Measurements from ENCODE around the gene PGAM2.
A peak's percentile ranks its signal among the peaks of the same experiment; 100 is the strongest.

PGAM2 gene

GRCh38 chr7:44087911-44088838, 22.8 kb upstream of the PGAM2 start:
- Histone ChIP-seq H4K8ac (ENCODE audit: low read depth, low read length) (no peak overlapping the region), H3K27me3 (ENCODE audit: control insufficient read depth in 3 of 3, insufficient read depth in 3 of 3, low read depth in 1 of 3, low read length in 3 of 3) (peaks cover 0 to 16% (median 4%) of the 10 kb centered on the region in 3 experiments), H2BK15ac (ENCODE audit: low read length) (peak overlapping the region; percentile 50), H3K23ac (ENCODE audit: low read depth, low read length, poor library complexity) (no peak overlapping the region), H3K9ac (ENCODE audit: low read depth, low read length, poor library complexity) (no peak overlapping the region), H3K4me2 (ENCODE audit: insufficient read depth, low read length, poor library complexity, severe bottlenecking) (no peak overlapping the region), H4K91ac (ENCODE audit: low read depth, low read length, poor library complexity) (no peak overlapping the region), H2AFZ (ENCODE audit: low read length) (peak overlapping the region; percentile 82), H2BK5ac (ENCODE audit: low read length) (peak overlapping the region; percentile 48), H2AK5ac (ENCODE audit: low read depth, low read length) (no peak overlapping the region), H3K4ac (ENCODE audit: low read length) (no peak overlapping the region), H3K18ac (ENCODE audit: low read length) (no peak overlapping the region), H2BK12ac (ENCODE audit: low read length) (no peak overlapping the region), H3K14ac (ENCODE audit: low read length) (peak overlapping the region; percentile 86), H3K4me3 (ENCODE audit: low read length in 2 of 2) (no peak overlapping the region), H3K36me3 (replicated peaks in 1 of 2; ENCODE audit: control insufficient read depth in 2 of 2, insufficient read depth in 2 of 2, low read length in 2 of 2) (no peaks in the 10 kb centered on the region), H3K4me1 (ENCODE audit: control insufficient read depth in 2 of 2, insufficient read depth in 1 of 2, low read depth in 1 of 2, low read length in 2 of 2) (no peaks in the 10 kb centered on the region), H3K27ac (replicated peaks; ENCODE audit: low read length) (no peak overlapping the region), H2BK120ac (ENCODE audit: low read depth, low read length) (no peak overlapping the region), H3K79me1 (ENCODE audit: low read depth, low read length) (no peaks in the 10 kb centered on the region), H3K9me3 (replicated peaks in 1 of 2; ENCODE audit: control insufficient read depth in 2 of 2, insufficient read depth in 1 of 2, low read depth in 1 of 2, low read length in 2 of 2) (no peaks in the 10 kb centered on the region)
- no peak for DNase-seq (ENCODE audit: low spot score)
- no CpG with 5 or more reads among the region's 20 CpGs for WGBS, 2 donors (ENCODE audit: extremely low coverage in 2 of 2, insufficient read length in 2 of 2, insufficient replicate concordance in 1 of 2)

DNA sequence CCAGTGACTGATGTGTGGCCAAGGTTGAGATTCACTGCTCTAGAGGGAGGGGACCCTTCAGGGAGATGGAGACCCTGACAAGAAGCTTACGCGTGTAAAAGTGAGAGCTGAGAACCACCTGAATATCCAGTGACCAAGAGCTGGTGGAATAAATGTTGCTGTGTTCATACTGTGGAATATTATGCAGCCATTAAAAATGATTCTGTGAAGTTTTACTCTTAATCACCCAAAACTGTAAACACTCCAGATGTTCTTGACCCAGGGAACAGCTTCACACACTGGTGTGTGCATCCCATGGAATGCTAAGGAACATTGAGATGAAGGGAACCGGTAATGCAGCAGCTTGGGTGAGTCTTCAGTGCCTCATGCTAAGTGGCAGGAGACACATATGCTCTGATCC, 21.3 kb upstream of the PGAM2 start:
- Histone ChIP-seq H2BK12ac (ENCODE audit: low read length) (no peak overlapping the region), H2BK15ac (ENCODE audit: low read length) (no peak overlapping the region), H4K91ac (ENCODE audit: low read depth, low read length, poor library complexity) (no peak overlapping the region), H3K4me3 (ENCODE audit: low read length in 2 of 2) (no peak overlapping the region), H3K4me1 (ENCODE audit: control insufficient read depth in 2 of 2, insufficient read depth in 1 of 2, low read depth in 1 of 2, low read length in 2 of 2) (no peaks in the 10 kb centered on the region), H2BK5ac (ENCODE audit: low read length) (no peak overlapping the region), H2AFZ (ENCODE audit: low read length) (no peak overlapping the region), H3K79me1 (ENCODE audit: low read depth, low read length) (no peaks in the 10 kb centered on the region), H2AK5ac (ENCODE audit: low read depth, low read length) (no peak overlapping the region), H3K36me3 (replicated peaks in 1 of 2; ENCODE audit: control insufficient read depth in 2 of 2, insufficient read depth in 2 of 2, low read length in 2 of 2) (no peaks in the 10 kb centered on the region), H3K27ac (replicated peaks; ENCODE audit: low read length) (no peak overlapping the region), H3K18ac (ENCODE audit: low read length) (no peak overlapping the region), H3K23ac (ENCODE audit: low read depth, low read length, poor library complexity) (no peak overlapping the region), H3K9me3 (replicated peaks in 1 of 2; ENCODE audit: control insufficient read depth in 2 of 2, insufficient read depth in 1 of 2, low read depth in 1 of 2, low read length in 2 of 2) (no peaks in the 10 kb centered on the region), H3K9ac (ENCODE audit: low read depth, low read length, poor library complexity) (no peak overlapping the region), H3K14ac (ENCODE audit: low read length) (no peak overlapping the region), H3K4ac (ENCODE audit: low read length) (no peak overlapping the region), H2BK120ac (ENCODE audit: low read depth, low read length) (no peak overlapping the region), H3K27me3 (ENCODE audit: control insufficient read depth in 3 of 3, insufficient read depth in 3 of 3, low read depth in 1 of 3, low read length in 3 of 3) (peaks cover 0 to 14% (median 4%) of the 10 kb centered on the region in 3 experiments), H3K4me2 (ENCODE audit: insufficient read depth, low read length, poor library complexity, severe bottlenecking) (no peak overlapping the region), H4K8ac (ENCODE audit: low read depth, low read length) (no peak overlapping the region)
- DNase-seq (ENCODE audit: low spot score) = no peak
- no CpG with 5 or more reads among the region's 3 CpGs for WGBS, 2 donors (ENCODE audit: extremely low coverage in 2 of 2, insufficient read length in 2 of 2, insufficient replicate concordance in 1 of 2)

- H4K91ac ChIP-seq (ENCODE audit: low read depth, low read length, poor library complexity) = no peak overlapping the region
- WGBS, 2 donors (ENCODE audit: extremely low coverage in 2 of 2, insufficient read length in 2 of 2, insufficient replicate concordance in 1 of 2) = no CpG with 5 or more reads among the region's 3 CpGs
- H3K9ac ChIP-seq (ENCODE audit: low read depth, low read length, poor library complexity) = no peak overlapping the region
Observed at GRCh38 chr7:44085546-44085945, 20.2 kb upstream of the PGAM2 start.

GRCh38 chr7:44084701-44085100, 19.3 kb upstream of the PGAM2 start:
- Histone ChIP-seq H3K79me1 (ENCODE audit: low read depth, low read length) (no peaks in the 10 kb centered on the region), H2BK15ac (ENCODE audit: low read length) (no peak overlapping the region), H3K27me3 (ENCODE audit: control insufficient read depth in 3 of 3, insufficient read depth in 3 of 3, low read depth in 1 of 3, low read length in 3 of 3) (peaks cover 0 to 12% (median 4%) of the 10 kb centered on the region in 3 experiments), H4K8ac (ENCODE audit: low read depth, low read length) (peak overlapping the region; percentile 66), H2AK5ac (ENCODE audit: low read depth, low read length) (no peak overlapping the region), H2BK5ac (ENCODE audit: low read length) (no peak overlapping the region), H3K23ac (ENCODE audit: low read depth, low read length, poor library complexity) (no peak overlapping the region), H3K4ac (ENCODE audit: low read length) (no peak overlapping the region), H3K14ac (ENCODE audit: low read length) (no peak overlapping the region), H3K9ac (ENCODE audit: low read depth, low read length, poor library complexity) (no peak overlapping the region), H4K91ac (ENCODE audit: low read depth, low read length, poor library complexity) (no peak overlapping the region), H3K4me2 (ENCODE audit: insufficient read depth, low read length, poor library complexity, severe bottlenecking) (no peak overlapping the region), H3K27ac (replicated peaks; ENCODE audit: low read length) (no peak overlapping the region), H3K4me3 (ENCODE audit: low read length in 2 of 2) (no peak overlapping the region), H3K9me3 (replicated peaks in 1 of 2; ENCODE audit: control insufficient read depth in 2 of 2, insufficient read depth in 1 of 2, low read depth in 1 of 2, low read length in 2 of 2) (no peaks in the 10 kb centered on the region), H2AFZ (ENCODE audit: low read length) (no peak overlapping the region), H2BK120ac (ENCODE audit: low read depth, low read length) (no peak overlapping the region), H3K18ac (ENCODE audit: low read length) (no peak overlapping the region), H2BK12ac (ENCODE audit: low read length) (no peak overlapping the region), H3K4me1 (ENCODE audit: control insufficient read depth in 2 of 2, insufficient read depth in 1 of 2, low read depth in 1 of 2, low read length in 2 of 2) (no peaks in the 10 kb centered on the region), H3K36me3 (replicated peaks in 1 of 2; ENCODE audit: control insufficient read depth in 2 of 2, insufficient read depth in 2 of 2, low read length in 2 of 2) (peaks cover 0 to 5% of the 10 kb centered on the region in 2 donors)
- no peak for DNase-seq (ENCODE audit: low spot score)
- WGBS, 2 donors (ENCODE audit: extremely low coverage in 2 of 2, insufficient read length in 2 of 2, insufficient replicate concordance in 1 of 2) = no CpG with 5 or more reads among the region's 4 CpGs

More at GRCh38 chr7:44085546-44085945, 20.2 kb upstream of the PGAM2 start:
- Histone ChIP-seq H3K79me1 (ENCODE audit: low read depth, low read length) (no peaks in the 10 kb centered on the region), H2BK120ac (ENCODE audit: low read depth, low read length) (no peak overlapping the region), H2BK5ac (ENCODE audit: low read length) (no peak overlapping the region), H3K4me1 (ENCODE audit: control insufficient read depth in 2 of 2, insufficient read depth in 1 of 2, low read depth in 1 of 2, low read length in 2 of 2) (no peaks in the 10 kb centered on the region), H3K36me3 (replicated peaks in 1 of 2; ENCODE audit: control insufficient read depth in 2 of 2, insufficient read depth in 2 of 2, low read length in 2 of 2) (no peaks in the 10 kb centered on the region), H3K4ac (ENCODE audit: low read length) (no peak overlapping the region), H3K4me3 (ENCODE audit: low read length in 2 of 2) (no peak overlapping the region), H3K27me3 (ENCODE audit: control insufficient read depth in 3 of 3, insufficient read depth in 3 of 3, low read depth in 1 of 3, low read length in 3 of 3) (peaks cover 0 to 13% (median 4%) of the 10 kb centered on the region in 3 experiments), H3K14ac (ENCODE audit: low read length) (peak overlapping the region; percentile 6), H4K8ac (ENCODE audit: low read depth, low read length) (no peak overlapping the region), H2BK15ac (ENCODE audit: low read length) (no peak overlapping the region), H2AK5ac (ENCODE audit: low read depth, low read length) (peak overlapping the region; percentile 61), H3K18ac (ENCODE audit: low read length) (no peak overlapping the region), H3K4me2 (ENCODE audit: insufficient read depth, low read length, poor library complexity, severe bottlenecking) (no peak overlapping the region), H3K9me3 (replicated peaks in 1 of 2; ENCODE audit: control insufficient read depth in 2 of 2, insufficient read depth in 1 of 2, low read depth in 1 of 2, low read length in 2 of 2) (no peaks in the 10 kb centered on the region), H3K27ac (replicated peaks; ENCODE audit: low read length) (no peak overlapping the region), H3K23ac (ENCODE audit: low read depth, low read length, poor library complexity) (no peak overlapping the region), H2BK12ac (ENCODE audit: low read length) (no peak overlapping the region), H2AFZ (ENCODE audit: low read length) (no peak overlapping the region)
- DNase-seq (ENCODE audit: low spot score) = no peak
